Stimulated activated CD4-positive, alpha-beta T cell treated with anti-CD3 and anti-CD28 coated beads, TNF-alpha, amount 100 ng/mL, for 4 hours (primary cell): ENCODE data around the gene VEZT.

Source experiments
- DNase-seq, 3 experiments: peaks; one replicate each; pipeline ENCODE4 v3.0.0-alpha.2; 2020; ENCODE audit warnings: low read depth in 3 of 3

The VEZT gene

GRCh38 chr12:95198914-95199313, 18.7 kb upstream of the VEZT start:
- DNase-seq = no peak

GRCh38 chr12:95200128-95200894, 17.3 kb upstream of the VEZT start:
- no peak for DNase-seq

- DNase-seq = no peak
Observed at GRCh38 chr12:95201056-95201670, 16.4 kb upstream of the VEZT start.

- DNase-seq = no peak
Observed at GRCh38 chr12:95202691-95203486, 14.7 kb upstream of the VEZT start.

GRCh38 chr12:95203487-95204030, 14.0 kb upstream of the VEZT start:
- no peak for DNase-seq

GRCh38 chr12:95204141-95204866, 13.3 kb upstream of the VEZT start:
- no peak for DNase-seq

- DNase-seq = no peak
Observed at GRCh38 chr12:95205016-95205624, 12.5 kb upstream of the VEZT start.

GRCh38 chr12:95205685-95206084, 11.9 kb upstream of the VEZT start:
- DNase-seq = no peak

GRCh38 chr12:95206916-95207315, 10.7 kb upstream of the VEZT start:
- no peak for DNase-seq

GRCh38 chr12:95207407-95207806, 10.2 kb upstream of the VEZT start:
- no peak for DNase-seq

GRCh38 chr12:95208678-95209077, 8.9 kb upstream of the VEZT start:
- DNase-seq = no peak

- DNase-seq = no peak
Observed at GRCh38 chr12:95212586-95212985, 5.0 kb upstream of the VEZT start.

GRCh38 chr12:95213119-95213518, 4.5 kb upstream of the VEZT start:
- DNase-seq = no peak

GRCh38 chr12:95213928-95214327, 3.7 kb upstream of the VEZT start:
- DNase-seq = no peak

GRCh38 chr12:95214466-95214865, 3.1 kb upstream of the VEZT start:
- DNase-seq = no peak

GRCh38 chr12:95215949-95216348, 1.7 kb upstream of the VEZT start:
- DNase-seq = no peak

GRCh38 chr12:95216711-95217376, 763 bp upstream of the VEZT start:
- DNase-seq = no peak

GRCh38 chr12:95218150-95219133, 835 bp downstream of the VEZT start:
- peak in 1 of 3 experiments; percentile 21 for DNase-seq

- no peak for DNase-seq
Observed at GRCh38 chr12:95220190-95220589, 2.6 kb downstream of the VEZT start.

GRCh38 chr12:95220726-95221125, 3.1 kb downstream of the VEZT start:
- DNase-seq = no peak
